ENCODE data around the gene ARHGEF28. TPM values are rescaled to one million over a fixed set of nuclear protein-coding genes. Genes with fewer than 3 reads are reported as not detected.

Gene ARHGEF28
- total and polyA plus RNA-seq, 10 of the 15 experiments (the other 5 are each of a cell fraction or from before 2014, with no cell fraction given) = 0.10 to 0.72 (median 0.22) TPM; not detected in 2

DNA sequence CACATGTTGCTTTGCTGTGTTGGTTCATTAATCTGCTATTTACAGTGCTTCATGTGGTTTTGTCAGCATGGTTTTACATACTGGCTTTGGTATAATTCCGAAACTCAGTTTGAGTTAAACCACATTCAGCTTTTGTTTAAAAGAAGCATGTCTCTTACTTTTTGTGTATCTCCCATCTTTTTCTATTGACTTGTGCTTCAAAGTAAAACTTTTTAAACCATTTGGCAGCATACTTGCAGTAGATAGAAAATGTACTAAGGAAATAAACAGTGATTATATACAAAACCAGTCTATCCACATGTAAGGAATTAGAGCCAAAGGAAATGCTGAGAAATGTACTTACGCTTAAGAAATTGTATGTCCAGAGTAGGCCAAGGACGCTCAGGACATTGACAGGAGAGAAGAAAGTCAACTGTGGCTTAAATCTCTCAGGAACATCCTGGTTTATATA is 286.9 kb downstream of the ARHGEF28 start (continued):
- no peak for TF ChIP-seq EP300 (IDR thresholded peaks at IDR 0.05; ENCODE audit: borderline replicate concordance in 1 of 2, control insufficient read depth in 1 of 2, low read depth in 2 of 2, low read length in 2 of 2)
- TF ChIP-seq CUX1 (IDR thresholded peaks at IDR 0.05; ENCODE audit: insufficient replicate concordance, low read depth, low read length) = no peak
- TF ChIP-seq ZNF217 (IDR thresholded peaks at IDR 0.05) = no peak
- no peak for TF ChIP-seq RAD51 (IDR thresholded peaks at IDR 0.05)
- no peak for TF ChIP-seq SUPT20H (IDR thresholded peaks at IDR 0.05; ENCODE audit: borderline replicate concordance, control insufficient read depth, low read depth, low read length)
- TF ChIP-seq CBFB (IDR thresholded peaks at IDR 0.05; ENCODE audit: low read depth) = no peak
- TF ChIP-seq CREM (IDR thresholded peaks at IDR 0.05; ENCODE audit: low read depth) = no peak
- no peak for TF ChIP-seq REST (IDR thresholded peaks at IDR 0.05; ENCODE audit: low read depth, low read length)
- 0 out of 2 replicates have a peak, but pooled peaks have one; percentile 30 for TF ChIP-seq ZNF687 (IDR thresholded peaks at IDR 0.05)
- TF ChIP-seq NR2F1 (conservative IDR thresholded peaks at IDR 0.05) = no peak
- TF ChIP-seq IRF3 (IDR thresholded peaks at IDR 0.05) = no peak
- no peak for TF ChIP-seq RELA (IDR thresholded peaks at IDR 0.05; ENCODE audit: borderline replicate concordance, partially characterized antibody)

Data from GM12878 (cell line).